ENCODE results near the gene KCNN4. TPM values are rescaled to one million over a fixed set of nuclear protein-coding genes. Genes with fewer than 3 reads are reported as not detected.

Gene KCNN4
- total RNA-seq, 1 donor = 7.2 TPM

GRCh38 chr19:43718627-43719377 is 62.0 kb downstream of the KCNN4 start:
- H2AFZ ChIP-seq (ENCODE audit: low read length) = no peak overlapping the region
- no peak overlapping the region for H3K27ac ChIP-seq (ENCODE audit: low read depth, low read length)
- no peaks in the 10 kb centered on the region for H3K27me3 ChIP-seq (ENCODE audit: insufficient read depth, low read length)
- no peak for TF ChIP-seq CTCF (IDR thresholded peaks at IDR 0.05; ENCODE audit: extremely low read depth, low read depth, low read length)
- no peak overlapping the region for H3K4me2 ChIP-seq (ENCODE audit: insufficient read depth, low read length)
- DNase-seq (ENCODE audit: insufficient read length, low spot score, missing footprints) = no peak
- no peak overlapping the region for H3K4me3 ChIP-seq (ENCODE audit: insufficient read depth, low read length)
- H3K9me3 ChIP-seq (ENCODE audit: low read depth, low read length) = no peaks in the 10 kb centered on the region
- no peaks in the 10 kb centered on the region for H4K20me1 ChIP-seq (ENCODE audit: insufficient read depth, low read length)
- H3K79me2 ChIP-seq (ENCODE audit: insufficient read depth, low read length) = no peaks in the 10 kb centered on the region
- H3K4me1 ChIP-seq (ENCODE audit: insufficient read depth, low read length) = no peaks in the 10 kb centered on the region
- H3K36me3 ChIP-seq (ENCODE audit: insufficient read depth, low read length) = no peaks in the 10 kb centered on the region

Other genes with a start within 250 kb of the KCNN4 start
- gene ZNF575, start 247.8 kb downstream of the KCNN4 start, total RNA-seq = 0.29 and 0.72 TPM in 2 replicates
- gene XRCC1, start 205.4 kb downstream of the KCNN4 start, total RNA-seq = 21.4 and 22.7 TPM in 2 replicates
- gene PINLYP, start 205.2 kb downstream of the KCNN4 start, total RNA-seq = 0.72 and 2.9 TPM in 2 replicates
- 18.9 and 23.2 TPM in 2 replicates for gene IRGQ, start 184.8 kb downstream of the KCNN4 start, total RNA-seq
- 7.4 and 9.4 TPM in 2 replicates for gene ZNF576, start 184.4 kb downstream of the KCNN4 start, total RNA-seq
- gene SRRM5, start 168.9 kb downstream of the KCNN4 start, total RNA-seq = under 0.01 TPM in 1 of 2 replicates, not detected in the other
- 31.5 and 37.3 TPM in 2 replicates for gene ZNF428, start 161.3 kb downstream of the KCNN4 start, total RNA-seq
- 1.2 and 1.4 TPM in 2 replicates for gene CADM4, start 141.1 kb downstream of the KCNN4 start, total RNA-seq
- 52.5 and 62.2 TPM in 2 replicates for gene PLAUR, start 110.8 kb downstream of the KCNN4 start, total RNA-seq
- not detected in 2 replicates for gene IRGC, start 64.9 kb downstream of the KCNN4 start, total RNA-seq
- gene SMG9, start 26.0 kb downstream of the KCNN4 start, total RNA-seq = 14.5 and 17.4 TPM in 2 replicates
- gene LYPD5, start 21.5 kb upstream of the KCNN4 start, total RNA-seq = 0.29 and 0.72 TPM in 2 replicates
- gene ZNF283, start 46.3 kb upstream of the KCNN4 start, total RNA-seq = 13.4 and 15.6 TPM in 2 replicates
- gene ZNF404, start 103.0 kb upstream of the KCNN4 start, total RNA-seq = 1.5 and 2.9 TPM in 2 replicates
- gene ZNF45, start 154.3 kb upstream of the KCNN4 start, total RNA-seq = 15.6 and 22.7 TPM in 2 replicates
- gene ZNF221, start 170.3 kb upstream of the KCNN4 start, total RNA-seq = 9.0 and 9.7 TPM in 2 replicates
- gene ZNF155, start 203.2 kb upstream of the KCNN4 start, total RNA-seq = 6.5 and 10.0 TPM in 2 replicates
- gene ZNF230, start 222.0 kb upstream of the KCNN4 start, total RNA-seq = 7.1 and 7.2 TPM in 2 replicates
- gene ZNF222, start 244.4 kb upstream of the KCNN4 start, total RNA-seq = 6.8 and 7.6 TPM in 2 replicates

Measured in osteoblast (primary cell).